Panc1 (cell line): Measurements from ENCODE around the gene ZNF319. TPM values are rescaled to one million over a fixed set of nuclear protein-coding genes. Genes with fewer than 3 reads are reported as not detected.

Source experiments
- ATAC-seq: fragments of 200-7000 bp; cut with Tn5 transposase; 2 replicates; pipeline ENCODE4 v1.9.1; 2020; ENCODE audit warnings: mild to moderate bottlenecking, moderate library complexity
- BruUV-seq: library from RNA; stranded (reverse); fragments of 400-500 nt; replicated peaks from 2 replicates; lab custom pipeline; 2021; lab: Mats Ljungman, UMichigan
- CTCF ChIA-PET: fragments of 300-600 bp; sonication (Branson Sonifier 250); formaldehyde crosslinking; loops from one replicate; lab custom pipeline; 2022; ENCODE audit warnings: antibody characterized with exemption; lab: Charles Lee
- POLR2A ChIA-PET: fragments of 300-600 bp; sonication (Branson Sonifier 250); formaldehyde crosslinking; loops from one replicate; lab custom pipeline; 2022; ENCODE audit warnings: antibody characterized with exemption; lab: Charles Lee
- DNase-seq: peaks from one replicate; pipeline ENCODE4 v3.0.0-alpha.2; 2010; ENCODE audit warnings: low read depth, low spot score
- H3K27ac ChIP-seq: 2 replicates; pipeline ENCODE4 v1.5.1; 2011; ENCODE audit warnings: mild to moderate bottlenecking, low read length, inconsistent platforms
- H3K27me3 ChIP-seq: fragments of 200-500 bp; sonication (Bioruptor generic); 2 replicates; pipeline ENCODE4 v1.6.0; 2014; ENCODE audit warnings: low read length, inconsistent platforms; ENCODE audit not compliant: control insufficient read depth, insufficient read depth
- H3K36me3 ChIP-seq: fragments of 200-500 bp; sonication (Bioruptor generic); 2 replicates; pipeline ENCODE4 v1.5.1; 2014; ENCODE audit warnings: inconsistent platforms, mild to moderate bottlenecking, low read length, moderate library complexity; ENCODE audit not compliant: control insufficient read depth, insufficient read depth
- H3K4me1 ChIP-seq: 2 replicates; pipeline ENCODE4 v1.5.1; 2011; ENCODE audit warnings: inconsistent platforms, mild to moderate bottlenecking, low read length, moderate library complexity; ENCODE audit not compliant: control insufficient read depth, insufficient read depth
- H3K4me3 ChIP-seq, 2 experiments: 2 replicates each; pipeline ENCODE4 v1.5.1; 2011 to 2012; ENCODE audit warnings: low read depth in 2 of 2, low read length in 2 of 2, mild to moderate bottlenecking in 2 of 2, inconsistent platforms in 1 of 2, moderate library complexity in 1 of 2
- H3K9me3 ChIP-seq: fragments of 200-500 bp; sonication (Bioruptor generic); 2 replicates; pipeline ENCODE4 v1.5.1; 2014; ENCODE audit warnings: low read depth, mild to moderate bottlenecking, inconsistent platforms, low read length, moderate library complexity; ENCODE audit not compliant: control insufficient read depth, insufficient read depth
- POLR2AphosphoS5 ChIP-seq: IDR thresholded peaks from 2 replicates; pipeline ENCODE4 v1.6.1; 2012; ENCODE audit warnings: mild to moderate bottlenecking, low read depth, low read length, moderate library complexity
- REST ChIP-seq, 2 experiments: IDR thresholded peaks; 2 replicates each; pipeline ENCODE4 v1.6.1; 2011 to 2012; ENCODE audit warnings: low read depth in 2 of 2, control low read depth in 1 of 2, low read length in 1 of 2, mild to moderate bottlenecking in 1 of 2, moderate library complexity in 1 of 2; ENCODE audit not compliant: insufficient read depth in 1 of 2
- SIN3A ChIP-seq: IDR thresholded peaks from 2 replicates; pipeline ENCODE4 v1.6.1; 2012; ENCODE audit warnings: low read depth, mild to moderate bottlenecking, low read length, moderate library complexity, borderline replicate concordance; ENCODE audit not compliant: insufficient read depth
- TCF7L2 ChIP-seq: IDR thresholded peaks from 2 replicates; pipeline ENCODE4 v1.6.1; 2011; ENCODE audit warnings: mild to moderate bottlenecking, low read depth, low read length, inconsistent platforms
- in situ Hi-C: cut with HindIII; loops from 2 replicates; pipeline ENCODE4 v1.10.0; 2016; ENCODE audit warnings: low sequenced_read_pairs, low pct_unique_long_range_greater_than_20kb
- intact Hi-C: fragments of 100-400 bp; cut with micrococcal nuclease; formaldehyde crosslinking; loops from one replicate; pipeline ENCODE4 v1.10.0; 2022; ENCODE audit not compliant: unreplicated experiment
- total RNA-seq: library from RNA; stranded (reverse); gene quantifications from one replicate; pipeline ENCODE4 v1.2.1, GENCODE V29; 2021; ENCODE audit not compliant: unreplicated experiment
- TF ChIP-seq, protein P1 (sequence below): fragments of 450-650 bp; IDR thresholded peaks from 2 replicates; pipeline ENCODE4 v1.5.1; 2017; ENCODE audit warnings: mild to moderate bottlenecking

Gene ZNF319
- total RNA-seq, 1 experiment from 2014 or later, result 6.5 TPM

DNA sequence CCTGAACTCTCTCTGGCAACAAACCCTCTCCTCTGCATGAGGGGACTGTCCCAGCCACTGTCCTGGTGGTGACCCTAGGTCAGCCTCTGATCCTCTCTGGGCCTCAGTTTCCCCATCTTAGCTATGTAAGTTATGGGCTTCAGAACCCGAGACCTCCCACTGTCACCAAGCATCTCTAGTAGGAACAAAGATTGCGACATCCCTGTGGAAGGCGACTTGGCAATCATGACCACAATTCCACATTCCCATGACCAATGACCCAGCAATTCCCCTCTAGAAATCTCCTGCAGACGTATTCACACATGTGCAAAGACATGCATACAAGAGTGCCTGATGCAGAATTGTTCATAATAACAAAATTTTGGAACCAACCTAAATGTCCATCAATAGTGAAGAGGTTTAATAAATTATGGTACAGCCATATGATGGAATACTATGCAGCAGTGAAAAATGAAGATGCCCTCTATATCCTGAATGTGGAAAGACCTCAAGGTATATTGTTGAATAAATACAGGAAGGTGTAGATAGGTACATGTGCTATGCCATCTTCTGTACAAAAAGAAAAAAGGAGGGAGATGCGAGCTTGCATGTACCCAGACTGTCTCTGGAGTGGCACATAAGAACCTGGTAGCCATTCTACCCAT, 50.8 kb downstream of the ZNF319 start:
- no peak for TF ChIP-seq POLR2AphosphoS5
- no peak for TF ChIP-seq REST (IDR thresholded peaks at IDR 0.05; ENCODE audit: insufficient read depth in 1 of 2, low read depth in 2 of 2, low read length in 1 of 2)
- no peak for TF ChIP-seq SIN3A
- TF ChIP-seq TCF7L2, result no peak
- TF ChIP-seq, protein P1, sequence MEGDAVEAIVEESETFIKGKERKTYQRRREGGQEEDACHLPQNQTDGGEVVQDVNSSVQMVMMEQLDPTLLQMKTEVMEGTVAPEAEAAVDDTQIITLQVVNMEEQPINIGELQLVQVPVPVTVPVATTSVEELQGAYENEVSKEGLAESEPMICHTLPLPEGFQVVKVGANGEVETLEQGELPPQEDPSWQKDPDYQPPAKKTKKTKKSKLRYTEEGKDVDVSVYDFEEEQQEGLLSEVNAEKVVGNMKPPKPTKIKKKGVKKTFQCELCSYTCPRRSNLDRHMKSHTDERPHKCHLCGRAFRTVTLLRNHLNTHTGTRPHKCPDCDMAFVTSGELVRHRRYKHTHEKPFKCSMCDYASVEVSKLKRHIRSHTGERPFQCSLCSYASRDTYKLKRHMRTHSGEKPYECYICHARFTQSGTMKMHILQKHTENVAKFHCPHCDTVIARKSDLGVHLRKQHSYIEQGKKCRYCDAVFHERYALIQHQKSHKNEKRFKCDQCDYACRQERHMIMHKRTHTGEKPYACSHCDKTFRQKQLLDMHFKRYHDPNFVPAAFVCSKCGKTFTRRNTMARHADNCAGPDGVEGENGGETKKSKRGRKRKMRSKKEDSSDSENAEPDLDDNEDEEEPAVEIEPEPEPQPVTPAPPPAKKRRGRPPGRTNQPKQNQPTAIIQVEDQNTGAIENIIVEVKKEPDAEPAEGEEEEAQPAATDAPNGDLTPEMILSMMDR, result no peak
- ATAC-seq (no peak), DNase-seq (no peak)
- no peaks in the 10 kb centered on the region for H3K36me3 ChIP-seq
- H3K9me3 ChIP-seq, result no peaks in the 10 kb centered on the region
- intact Hi-C loops, result no loop called here
- ChIA-PET CTCF (no interaction called here), POLR2A (no interaction called here)
- no peak overlapping the region for H3K27ac ChIP-seq
- no peaks in the 10 kb centered on the region for H3K4me1 ChIP-seq
- no peaks in the 10 kb centered on the region for H3K27me3 ChIP-seq
- in situ Hi-C loops, result no loop called here
- no peak overlapping the region for H3K4me3 ChIP-seq
- no TSS peak for BruUV-seq

- no peak overlapping the region for H3K27ac ChIP-seq
- H3K36me3 ChIP-seq, result no peaks in the 10 kb centered on the region
- H3K4me1 ChIP-seq, result no peaks in the 10 kb centered on the region
- intact Hi-C loops (no loop called here), in situ Hi-C loops (no loop called here)
- POLR2A ChIA-PET, result no interaction called here
- CTCF ChIA-PET, result no interaction called here
- no peaks in the 10 kb centered on the region for H3K9me3 ChIP-seq
- ATAC-seq (no peak), DNase-seq (no peak)
- no peak overlapping the region for H3K4me3 ChIP-seq
- BruUV-seq, result no TSS peak
- TF ChIP-seq POLR2AphosphoS5, result no peak
- TF ChIP-seq TCF7L2, result no peak
- TF ChIP-seq SIN3A, result no peak
- TF ChIP-seq REST (IDR thresholded peaks at IDR 0.05; ENCODE audit: insufficient read depth in 1 of 2, low read depth in 2 of 2, low read length in 1 of 2), result no peak
- TF ChIP-seq, protein P1, result no peak
- H3K27me3 ChIP-seq, result no peaks in the 10 kb centered on the region
Measured at GRCh38 chr16:57949013-57949412, 51.5 kb downstream of the ZNF319 start.
